SK-N-SH treated with all-trans-retinoic acid at 6 μM for 48 hours (cell line): ENCODE results near the gene ADAM11.

Experiments
- ARNTL ChIP-seq: fragments of 450-650 bp; formaldehyde crosslinking; IDR thresholded peaks from 2 replicates; pipeline ENCODE4 v1.5.0; 2020; ENCODE audit warnings: low read depth, mild to moderate bottlenecking, moderate library complexity, borderline replicate concordance
- BACH2 ChIP-seq: fragments of 250-450 bp; sonication (Bioruptor Pico); IDR thresholded peaks from 2 replicates; pipeline ENCODE4 v1.9.0; 2021; ENCODE audit warnings: mild to moderate bottlenecking, borderline replicate concordance
- CSRNP3 ChIP-seq: fragments of 250-450 bp; sonication (Bioruptor Pico); IDR thresholded peaks from 2 replicates; pipeline ENCODE4 v1.5.1; 2021; ENCODE audit warnings: mild to moderate bottlenecking, moderate library complexity
- GLIS3 ChIP-seq: fragments of 250-450 bp; sonication (Bioruptor Pico); IDR thresholded peaks from 2 replicates; pipeline ENCODE4 v1.5.0; 2020; ENCODE audit warnings: mild to moderate bottlenecking, moderate library complexity
- PATZ1 ChIP-seq: fragments of 250-450 bp; sonication (Bioruptor Pico); IDR thresholded peaks from 2 replicates; pipeline ENCODE4 v1.8.0; 2020; ENCODE audit warnings: mild to moderate bottlenecking, moderate library complexity, borderline replicate concordance
- RARB ChIP-seq: fragments of 250-450 bp; sonication (Bioruptor Pico); IDR thresholded peaks from 2 replicates; pipeline ENCODE4 v1.8.0; 2021; ENCODE audit warnings: mild to moderate bottlenecking, moderate library complexity
- TOX ChIP-seq: fragments of 250-450 bp; sonication (Bioruptor Pico); IDR thresholded peaks from 2 replicates; pipeline ENCODE4 v1.8.0; 2021; ENCODE audit warnings: mild to moderate bottlenecking, moderate library complexity, borderline replicate concordance
- TSHZ2 ChIP-seq: fragments of 250-450 bp; sonication (Bioruptor Pico); IDR thresholded peaks from 2 replicates; pipeline ENCODE4 v1.5.0; 2020; ENCODE audit warnings: mild to moderate bottlenecking, moderate library complexity
- ZFP3 ChIP-seq: fragments of 250-450 bp; sonication (Bioruptor Pico); IDR thresholded peaks from 2 replicates; pipeline ENCODE4 v1.5.0; 2020; ENCODE audit warnings: mild to moderate bottlenecking, moderate library complexity
- ZNF565 ChIP-seq: fragments of 450-650 bp; formaldehyde crosslinking; conservative IDR thresholded peaks from 2 replicates; pipeline ENCODE4 v1.5.0; 2020; ENCODE audit warnings: low read depth, mild to moderate bottlenecking, moderate library complexity
- ZNF8 ChIP-seq: fragments of 450-650 bp; formaldehyde crosslinking; IDR thresholded peaks from 2 replicates; pipeline ENCODE4 v1.5.0; 2020; ENCODE audit warnings: mild to moderate bottlenecking, moderate library complexity
- TF ChIP-seq, protein P1 (sequence below): fragments of 250-450 bp; sonication (Bioruptor Pico); IDR thresholded peaks from 2 replicates; pipeline ENCODE4 v1.5.1; 2020; ENCODE audit warnings: low read depth, mild to moderate bottlenecking, moderate library complexity

- no peak for TF ChIP-seq ZFP3 (CRISPR knock-in tag)
- TF ChIP-seq PATZ1 (CRISPR knock-in tag), result no peak
- no peak for TF ChIP-seq TOX (CRISPR knock-in tag)
- TF ChIP-seq RARB (CRISPR knock-in tag), result no peak
- TF ChIP-seq CSRNP3 (CRISPR knock-in tag), result no peak
- TF ChIP-seq ZNF565 (CRISPR knock-in tag), result no peak
- TF ChIP-seq, protein P1, sequence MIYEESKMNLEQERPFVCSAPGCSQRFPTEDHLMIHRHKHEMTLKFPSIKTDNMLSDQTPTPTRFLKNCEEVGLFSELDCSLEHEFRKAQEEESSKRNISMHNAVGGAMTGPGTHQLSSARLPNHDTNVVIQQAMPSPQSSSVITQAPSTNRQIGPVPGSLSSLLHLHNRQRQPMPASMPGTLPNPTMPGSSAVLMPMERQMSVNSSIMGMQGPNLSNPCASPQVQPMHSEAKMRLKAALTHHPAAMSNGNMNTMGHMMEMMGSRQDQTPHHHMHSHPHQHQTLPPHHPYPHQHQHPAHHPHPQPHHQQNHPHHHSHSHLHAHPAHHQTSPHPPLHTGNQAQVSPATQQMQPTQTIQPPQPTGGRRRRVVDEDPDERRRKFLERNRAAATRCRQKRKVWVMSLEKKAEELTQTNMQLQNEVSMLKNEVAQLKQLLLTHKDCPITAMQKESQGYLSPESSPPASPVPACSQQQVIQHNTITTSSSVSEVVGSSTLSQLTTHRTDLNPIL (CRISPR knock-in tag), result no peak
- no peak for TF ChIP-seq ZNF8
- no peak for TF ChIP-seq GLIS3 (CRISPR knock-in tag)
- TF ChIP-seq TSHZ2 (CRISPR knock-in tag), result no peak
- no peak for TF ChIP-seq BACH2
- TF ChIP-seq ARNTL, result no peak
These were observed 53.5 kb downstream of the ADAM11 start for GRCh38 chr17:44812263-44812662.
